ENCODE measurements around the gene WFDC6.

The WFDC6 gene

DNA sequence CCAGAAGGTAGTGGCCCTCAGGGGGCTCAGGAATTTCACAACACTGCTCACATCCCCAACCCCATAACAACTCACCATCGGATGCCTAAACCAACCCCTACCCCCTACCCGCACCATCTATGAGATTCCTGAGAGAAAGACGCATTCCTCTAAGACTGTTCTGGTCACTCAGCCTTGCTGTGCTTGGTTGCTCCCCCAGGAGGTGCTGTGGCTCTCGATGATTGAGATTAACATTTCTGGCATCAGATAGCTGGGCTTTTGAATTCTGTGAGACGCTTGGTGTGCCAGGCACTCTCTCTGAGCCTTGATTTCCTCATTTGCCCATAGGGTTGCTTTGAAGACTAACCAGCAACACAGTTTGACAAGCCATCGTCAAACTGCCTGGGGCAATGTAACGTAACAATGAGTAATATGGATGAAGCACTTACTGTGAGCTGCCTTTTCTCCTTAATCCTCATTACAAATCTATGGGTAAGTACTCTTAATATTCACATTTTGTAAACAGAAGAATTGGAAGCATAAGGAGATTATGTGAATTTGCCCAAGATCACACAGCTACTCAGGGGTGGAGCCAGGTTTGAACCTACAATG, 978 bp downstream of the WFDC6 start (continued):
- TF ChIP-seq ZNF549 (tag by site-specific recombination; IDR thresholded peaks at IDR 0.05) (no peak), ZNF132 (tag by site-specific recombination; IDR thresholded peaks at IDR 0.05; ENCODE audit: borderline replicate concordance) (no peak), ZNF211 (tag by site-specific recombination; IDR thresholded peaks at IDR 0.05; ENCODE audit: low read depth) (no peak), ZSCAN30 (tag by site-specific recombination; IDR thresholded peaks at IDR 0.05) (no peak), YY2 (tag by site-specific recombination; IDR thresholded peaks at IDR 0.05) (no peak)
- TF ChIP-seq, protein P1, sequence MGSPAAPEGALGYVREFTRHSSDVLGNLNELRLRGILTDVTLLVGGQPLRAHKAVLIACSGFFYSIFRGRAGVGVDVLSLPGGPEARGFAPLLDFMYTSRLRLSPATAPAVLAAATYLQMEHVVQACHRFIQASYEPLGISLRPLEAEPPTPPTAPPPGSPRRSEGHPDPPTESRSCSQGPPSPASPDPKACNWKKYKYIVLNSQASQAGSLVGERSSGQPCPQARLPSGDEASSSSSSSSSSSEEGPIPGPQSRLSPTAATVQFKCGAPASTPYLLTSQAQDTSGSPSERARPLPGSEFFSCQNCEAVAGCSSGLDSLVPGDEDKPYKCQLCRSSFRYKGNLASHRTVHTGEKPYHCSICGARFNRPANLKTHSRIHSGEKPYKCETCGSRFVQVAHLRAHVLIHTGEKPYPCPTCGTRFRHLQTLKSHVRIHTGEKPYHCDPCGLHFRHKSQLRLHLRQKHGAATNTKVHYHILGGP (tag by site-specific recombination; IDR thresholded peaks at IDR 0.05): no peak

DNA sequence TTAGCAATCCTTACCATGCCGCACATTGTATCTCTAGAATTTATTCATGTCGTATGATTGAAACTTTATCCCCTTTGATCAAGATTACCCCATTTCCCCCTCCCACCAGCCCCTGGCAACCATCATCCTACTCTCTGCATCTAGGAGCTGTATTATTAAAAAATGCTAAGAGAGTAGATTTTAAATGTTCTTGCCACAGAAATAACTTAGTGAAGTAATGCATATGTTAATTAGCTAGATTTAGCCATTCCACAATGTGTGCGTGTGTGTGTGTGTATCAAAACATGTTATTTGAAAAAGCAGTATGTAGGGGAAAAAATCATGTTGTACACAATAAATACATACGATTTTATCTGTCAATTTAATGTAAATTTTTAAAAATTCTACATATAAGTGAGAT, 12.0 kb downstream of the WFDC6 start:
- CTCF ChIA-PET: interaction anchor here (0.9 kb wide), 1 partner anchor 460 kb away, joined by 4 read pairs; no protein-coding TSS in a partner anchor
- Histone ChIP-seq H3K27ac (ENCODE audit: extremely low read depth, low read depth, low read length) (no peak overlapping the region), H3K36me3 (ENCODE audit: control insufficient read depth in 2 of 2, insufficient read depth in 1 of 2, low read length in 2 of 2) (no peaks in the 10 kb centered on the region), H3K9me3 (ENCODE audit: control insufficient read depth, insufficient read depth, low read depth, low read length) (no peaks in the 10 kb centered on the region), H3K4me1 (ENCODE audit: control insufficient read depth, insufficient read depth, low read length) (no peaks in the 10 kb centered on the region), H3K4me3 (ENCODE audit: low read depth, low read length) (no peak overlapping the region)
- POLR2A ChIA-PET: no interaction called here
- no peak for TF ChIP-seq ZBTB8A (tag by site-specific recombination; IDR thresholded peaks at IDR 0.05)
- no peak for TF ChIP-seq ZNF600 (tag by site-specific recombination; IDR thresholded peaks at IDR 0.05)
- TF ChIP-seq, protein P2, sequence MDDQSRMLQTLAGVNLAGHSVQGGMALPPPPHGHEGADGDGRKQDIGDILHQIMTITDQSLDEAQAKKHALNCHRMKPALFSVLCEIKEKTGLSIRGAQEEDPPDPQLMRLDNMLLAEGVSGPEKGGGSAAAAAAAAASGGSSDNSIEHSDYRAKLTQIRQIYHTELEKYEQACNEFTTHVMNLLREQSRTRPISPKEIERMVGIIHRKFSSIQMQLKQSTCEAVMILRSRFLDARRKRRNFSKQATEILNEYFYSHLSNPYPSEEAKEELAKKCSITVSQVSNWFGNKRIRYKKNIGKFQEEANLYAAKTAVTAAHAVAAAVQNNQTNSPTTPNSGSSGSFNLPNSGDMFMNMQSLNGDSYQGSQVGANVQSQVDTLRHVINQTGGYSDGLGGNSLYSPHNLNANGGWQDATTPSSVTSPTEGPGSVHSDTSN (CRISPR knock-in tag; IDR thresholded peaks at IDR 0.05): no peak
- no peak for TF ChIP-seq TRIM28 (IDR thresholded peaks at IDR 0.05; ENCODE audit: borderline replicate concordance, low read length)
- TF ChIP-seq, protein P3, sequence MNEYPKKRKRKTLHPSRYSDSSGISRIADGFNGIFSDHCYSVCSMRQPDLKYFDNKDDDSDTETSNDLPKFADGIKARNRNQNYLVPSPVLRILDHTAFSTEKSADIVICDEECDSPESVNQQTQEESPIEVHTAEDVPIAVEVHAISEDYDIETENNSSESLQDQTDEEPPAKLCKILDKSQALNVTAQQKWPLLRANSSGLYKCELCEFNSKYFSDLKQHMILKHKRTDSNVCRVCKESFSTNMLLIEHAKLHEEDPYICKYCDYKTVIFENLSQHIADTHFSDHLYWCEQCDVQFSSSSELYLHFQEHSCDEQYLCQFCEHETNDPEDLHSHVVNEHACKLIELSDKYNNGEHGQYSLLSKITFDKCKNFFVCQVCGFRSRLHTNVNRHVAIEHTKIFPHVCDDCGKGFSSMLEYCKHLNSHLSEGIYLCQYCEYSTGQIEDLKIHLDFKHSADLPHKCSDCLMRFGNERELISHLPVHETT (tag by site-specific recombination; IDR thresholded peaks at IDR 0.05): no peak
- TF ChIP-seq ZNF341 (tag by site-specific recombination; IDR thresholded peaks at IDR 0.05; ENCODE audit: low read depth): no peak
- no peak for TF ChIP-seq ZNF529 (tag by site-specific recombination; IDR thresholded peaks at IDR 0.05; ENCODE audit: insufficient replicate concordance)

DNA sequence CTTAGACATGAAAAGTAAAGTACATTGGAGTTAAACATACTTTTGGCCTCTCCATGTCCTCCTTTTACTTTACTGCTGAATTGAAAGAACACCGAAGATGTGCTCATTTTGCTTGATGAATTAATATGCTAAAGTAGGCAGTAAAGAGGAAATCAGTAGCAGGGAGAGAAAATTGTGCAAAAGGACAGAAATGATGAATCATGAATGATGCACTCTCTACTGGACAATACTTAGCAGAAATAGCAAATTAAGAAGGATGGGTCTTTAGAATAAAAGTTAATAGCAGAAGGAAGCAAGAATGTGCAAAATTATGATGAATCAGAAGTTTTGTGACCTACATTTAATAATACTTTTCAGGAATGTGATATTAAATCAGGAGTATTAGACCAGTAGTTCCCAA, 15.5 kb downstream of the WFDC6 start:
- H3K9me3 ChIP-seq (ENCODE audit: control insufficient read depth, insufficient read depth, low read depth, low read length): no peaks in the 10 kb centered on the region
- no peaks in the 10 kb centered on the region for H3K4me1 ChIP-seq (ENCODE audit: control insufficient read depth, insufficient read depth, low read length)
- POLR2A ChIA-PET: no interaction called here
- CTCF ChIA-PET: interaction anchor here (1.1 kb wide), 1 partner anchor 87 kb away, joined by 3 read pairs; no protein-coding TSS in a partner anchor
- H3K27ac ChIP-seq (ENCODE audit: extremely low read depth, low read depth, low read length): no peak overlapping the region
- no peak overlapping the region for H3K4me3 ChIP-seq (ENCODE audit: low read depth, low read length)
- H3K36me3 ChIP-seq (ENCODE audit: control insufficient read depth in 2 of 2, insufficient read depth in 1 of 2, low read length in 2 of 2): no peaks in the 10 kb centered on the region
- TF ChIP-seq ZNF660 (tag by site-specific recombination; IDR thresholded peaks at IDR 0.05) (no peak), ZNF16 (tag by site-specific recombination; IDR thresholded peaks at IDR 0.05; ENCODE audit: low read depth) (no peak), MYNN (tag by site-specific recombination; IDR thresholded peaks at IDR 0.05; ENCODE audit: borderline replicate concordance) (no peak), ZNF335 (tag by site-specific recombination; conservative IDR thresholded peaks at IDR 0.05) (no peak), ZNF501 (tag by site-specific recombination; IDR thresholded peaks at IDR 0.05) (no peak), ZNF837 (tag by site-specific recombination; IDR thresholded peaks at IDR 0.05) (no peak), ZFP41 (tag by site-specific recombination; IDR thresholded peaks at IDR 0.05; ENCODE audit: borderline replicate concordance) (no peak), ZNF549 (tag by site-specific recombination; IDR thresholded peaks at IDR 0.05) (no peak)
- TF ChIP-seq, protein P4, sequence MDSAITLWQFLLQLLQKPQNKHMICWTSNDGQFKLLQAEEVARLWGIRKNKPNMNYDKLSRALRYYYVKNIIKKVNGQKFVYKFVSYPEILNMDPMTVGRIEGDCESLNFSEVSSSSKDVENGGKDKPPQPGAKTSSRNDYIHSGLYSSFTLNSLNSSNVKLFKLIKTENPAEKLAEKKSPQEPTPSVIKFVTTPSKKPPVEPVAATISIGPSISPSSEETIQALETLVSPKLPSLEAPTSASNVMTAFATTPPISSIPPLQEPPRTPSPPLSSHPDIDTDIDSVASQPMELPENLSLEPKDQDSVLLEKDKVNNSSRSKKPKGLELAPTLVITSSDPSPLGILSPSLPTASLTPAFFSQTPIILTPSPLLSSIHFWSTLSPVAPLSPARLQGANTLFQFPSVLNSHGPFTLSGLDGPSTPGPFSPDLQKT (IDR thresholded peaks at IDR 0.05; ENCODE audit: borderline replicate concordance, low read depth, low read length): no peak
- TF ChIP-seq, protein P5, sequence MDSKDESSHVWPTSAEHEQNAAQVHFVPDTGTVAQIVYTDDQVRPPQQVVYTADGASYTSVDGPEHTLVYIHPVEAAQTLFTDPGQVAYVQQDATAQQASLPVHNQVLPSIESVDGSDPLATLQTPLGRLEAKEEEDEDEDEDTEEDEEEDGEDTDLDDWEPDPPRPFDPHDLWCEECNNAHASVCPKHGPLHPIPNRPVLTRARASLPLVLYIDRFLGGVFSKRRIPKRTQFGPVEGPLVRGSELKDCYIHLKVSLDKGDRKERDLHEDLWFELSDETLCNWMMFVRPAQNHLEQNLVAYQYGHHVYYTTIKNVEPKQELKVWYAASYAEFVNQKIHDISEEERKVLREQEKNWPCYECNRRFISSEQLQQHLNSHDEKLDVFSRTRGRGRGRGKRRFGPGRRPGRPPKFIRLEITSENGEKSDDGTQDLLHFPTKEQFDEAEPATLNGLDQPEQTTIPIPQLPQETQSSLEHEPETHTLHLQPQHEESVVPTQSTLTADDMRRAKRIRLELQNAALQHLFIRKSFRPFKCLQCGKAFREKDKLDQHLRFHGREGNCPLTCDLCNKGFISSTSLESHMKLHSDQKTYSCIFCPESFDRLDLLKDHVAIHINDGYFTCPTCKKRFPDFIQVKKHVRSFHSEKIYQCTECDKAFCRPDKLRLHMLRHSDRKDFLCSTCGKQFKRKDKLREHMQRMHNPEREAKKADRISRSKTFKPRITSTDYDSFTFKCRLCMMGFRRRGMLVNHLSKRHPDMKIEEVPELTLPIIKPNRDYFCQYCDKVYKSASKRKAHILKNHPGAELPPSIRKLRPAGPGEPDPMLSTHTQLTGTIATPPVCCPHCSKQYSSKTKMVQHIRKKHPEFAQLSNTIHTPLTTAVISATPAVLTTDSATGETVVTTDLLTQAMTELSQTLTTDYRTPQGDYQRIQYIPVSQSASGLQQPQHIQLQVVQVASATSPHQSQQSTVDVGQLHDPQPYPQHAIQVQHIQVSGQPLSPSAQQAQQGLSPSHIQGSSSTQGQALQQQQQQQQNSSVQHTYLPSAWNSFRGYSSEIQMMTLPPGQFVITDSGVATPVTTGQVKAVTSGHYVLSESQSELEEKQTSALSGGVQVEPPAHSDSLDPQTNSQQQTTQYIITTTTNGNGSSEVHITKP (tag by site-specific recombination; IDR thresholded peaks at IDR 0.05): no peak
